ENCODE data around the gene POLR2A. TPM values are rescaled to one million over a fixed set of nuclear protein-coding genes. Genes with fewer than 3 reads are reported as not detected.

Gene POLR2A
- total and polyA plus RNA-seq, 2 of the 13 experiments (the other 11 are each of a cell fraction or from before 2014, with no cell fraction given) = 17.8 to 18.3 TPM

- TF ChIP-seq, protein P1, sequence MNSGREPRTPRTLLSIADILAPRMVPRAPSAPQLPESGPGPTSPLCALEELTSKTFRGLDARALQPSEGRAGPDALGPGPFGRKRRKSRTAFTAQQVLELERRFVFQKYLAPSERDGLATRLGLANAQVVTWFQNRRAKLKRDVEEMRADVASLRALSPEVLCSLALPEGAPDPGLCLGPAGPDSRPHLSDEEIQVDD (CRISPR knock-in tag; IDR thresholded peaks at IDR 0.05; ENCODE audit: borderline replicate concordance) = no peak; the same call in 1 of the 2 replicates
- TF ChIP-seq ZNF501 (CRISPR knock-in tag; IDR thresholded peaks at IDR 0.05) = peak; percentile 89; the same call in 1 of the 2 replicates
- TF ChIP-seq MTA3 (CRISPR knock-in tag; IDR thresholded peaks at IDR 0.05) = no peak
- no peak for TF ChIP-seq ZNF776 (CRISPR knock-in tag; IDR thresholded peaks at IDR 0.05)
- 0 out of 2 replicates have a peak, but pooled peaks have one; percentile 39 for TF ChIP-seq NFE2 (CRISPR knock-in tag; IDR thresholded peaks at IDR 0.05)
- no peak for TF ChIP-seq ZMAT5 (CRISPR knock-in tag; IDR thresholded peaks at IDR 0.05; ENCODE audit: borderline replicate concordance, low read depth)
- TF ChIP-seq, protein P2, sequence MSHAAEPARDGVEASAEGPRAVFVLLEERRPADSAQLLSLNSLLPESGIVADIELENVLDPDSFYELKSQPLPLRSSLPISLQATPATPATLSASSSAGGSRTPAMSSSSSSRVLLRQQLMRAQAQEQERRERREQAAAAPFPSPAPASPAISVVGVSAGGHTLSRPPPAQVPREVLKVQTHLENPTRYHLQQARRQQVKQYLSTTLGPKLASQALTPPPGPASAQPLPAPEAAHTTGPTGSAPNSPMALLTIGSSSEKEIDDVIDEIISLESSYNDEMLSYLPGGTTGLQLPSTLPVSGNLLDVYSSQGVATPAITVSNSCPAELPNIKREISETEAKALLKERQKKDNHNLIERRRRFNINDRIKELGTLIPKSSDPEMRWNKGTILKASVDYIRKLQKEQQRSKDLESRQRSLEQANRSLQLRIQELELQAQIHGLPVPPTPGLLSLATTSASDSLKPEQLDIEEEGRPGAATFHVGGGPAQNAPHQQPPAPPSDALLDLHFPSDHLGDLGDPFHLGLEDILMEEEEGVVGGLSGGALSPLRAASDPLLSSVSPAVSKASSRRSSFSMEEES (CRISPR knock-in tag; IDR thresholded peaks at IDR 0.05) = peak; percentile 55; the same call in 1 of the 2 replicates
- peak; percentile 98 for TF ChIP-seq RBM22 (optimal IDR thresholded peaks at IDR 0.05; ENCODE audit: low read length)
- TF ChIP-seq SMARCE1 (IDR thresholded peaks at IDR 0.05; ENCODE audit: borderline replicate concordance) = no peak
- 0 out of 2 replicates have a peak, but pooled peaks have one; percentile 24 for TF ChIP-seq ZNF850 (CRISPR knock-in tag; conservative IDR thresholded peaks at IDR 0.05)
- TF ChIP-seq NCOA2 (CRISPR knock-in tag; IDR thresholded peaks at IDR 0.05) = peak; percentile 64
- no peak for TF ChIP-seq ZNF530 (CRISPR knock-in tag; IDR thresholded peaks at IDR 0.05; ENCODE audit: low read depth)
- TF ChIP-seq NBN (conservative IDR thresholded peaks at IDR 0.05) = 0 out of 2 replicates have a peak, but pooled peaks have one; percentile 27
- TF ChIP-seq SIN3A (IDR thresholded peaks at IDR 0.05; ENCODE audit: borderline replicate concordance, low read depth, low read length) = peak; percentile 90; the same call in 1 of the 2 replicates
- peak; percentile 85; the same call in 1 of the 2 replicates for TF ChIP-seq PCBP1 (IDR thresholded peaks at IDR 0.05; ENCODE audit: borderline replicate concordance, low read depth, low read length)
- peak; percentile 94 for TF ChIP-seq TAF15 (IDR thresholded peaks at IDR 0.05; ENCODE audit: low read depth, low read length, poor library complexity, severe bottlenecking)
- TF ChIP-seq ARHGAP35 (CRISPR knock-in tag; IDR thresholded peaks at IDR 0.05; ENCODE audit: borderline replicate concordance) = peak; percentile 44; the same call in 1 of the 2 replicates
- TF ChIP-seq ZNF550 (CRISPR knock-in tag; IDR thresholded peaks at IDR 0.05; ENCODE audit: borderline replicate concordance) = no peak
- peak; percentile 60; the same call in 1 of the 2 replicates for TF ChIP-seq FOXJ3 (CRISPR knock-in tag; IDR thresholded peaks at IDR 0.05; ENCODE audit: borderline replicate concordance)
- TF ChIP-seq ZNF878 (CRISPR knock-in tag; IDR thresholded peaks at IDR 0.05) = peak; percentile 92
- no peak for TF ChIP-seq HNRNPUL1 (IDR thresholded peaks at IDR 0.05; ENCODE audit: low read depth, low read length)
- TF ChIP-seq ZBTB20 (CRISPR knock-in tag; IDR thresholded peaks at IDR 0.05; ENCODE audit: borderline replicate concordance, low read depth) = peak; percentile 69; the same call in 1 of the 2 replicates
- no peak for TF ChIP-seq ZNF567 (CRISPR knock-in tag; IDR thresholded peaks at IDR 0.05; ENCODE audit: borderline replicate concordance)
- TF ChIP-seq NKX3-1 (CRISPR knock-in tag; IDR thresholded peaks at IDR 0.05) = peak; percentile 98
- no peak for TF ChIP-seq FOSL1 (CRISPR knock-in tag; IDR thresholded peaks at IDR 0.05; ENCODE audit: borderline replicate concordance)
- TF ChIP-seq NR2F1 (CRISPR knock-in tag; IDR thresholded peaks at IDR 0.05) = peak in 1 of 2 experiments; percentile 42; a peak in 2 of 4 replicates
- TF ChIP-seq TOE1 (CRISPR knock-in tag; IDR thresholded peaks at IDR 0.05) = peak; percentile 59; the same call in 1 of the 2 replicates
- no peak for TF ChIP-seq ZNF75D (CRISPR knock-in tag; IDR thresholded peaks at IDR 0.05; ENCODE audit: borderline replicate concordance)
- TF ChIP-seq RCOR2 (CRISPR knock-in tag; IDR thresholded peaks at IDR 0.05) = no peak
Measured at GRCh38 chr17:7484067-7484918, at the start of gene POLR2A (continued).

Data from HepG2 (cell line).